NCI-H2029 treated with DMSO at 0.1 percent for 48 hours (cell line): Measurements from ENCODE around the gene ARID2.

Experiments
- DNase-seq: peaks from one replicate; lab custom pipeline; 2025; lab: John Stamatoyannopoulos, UW

Gene ARID2

DNA sequence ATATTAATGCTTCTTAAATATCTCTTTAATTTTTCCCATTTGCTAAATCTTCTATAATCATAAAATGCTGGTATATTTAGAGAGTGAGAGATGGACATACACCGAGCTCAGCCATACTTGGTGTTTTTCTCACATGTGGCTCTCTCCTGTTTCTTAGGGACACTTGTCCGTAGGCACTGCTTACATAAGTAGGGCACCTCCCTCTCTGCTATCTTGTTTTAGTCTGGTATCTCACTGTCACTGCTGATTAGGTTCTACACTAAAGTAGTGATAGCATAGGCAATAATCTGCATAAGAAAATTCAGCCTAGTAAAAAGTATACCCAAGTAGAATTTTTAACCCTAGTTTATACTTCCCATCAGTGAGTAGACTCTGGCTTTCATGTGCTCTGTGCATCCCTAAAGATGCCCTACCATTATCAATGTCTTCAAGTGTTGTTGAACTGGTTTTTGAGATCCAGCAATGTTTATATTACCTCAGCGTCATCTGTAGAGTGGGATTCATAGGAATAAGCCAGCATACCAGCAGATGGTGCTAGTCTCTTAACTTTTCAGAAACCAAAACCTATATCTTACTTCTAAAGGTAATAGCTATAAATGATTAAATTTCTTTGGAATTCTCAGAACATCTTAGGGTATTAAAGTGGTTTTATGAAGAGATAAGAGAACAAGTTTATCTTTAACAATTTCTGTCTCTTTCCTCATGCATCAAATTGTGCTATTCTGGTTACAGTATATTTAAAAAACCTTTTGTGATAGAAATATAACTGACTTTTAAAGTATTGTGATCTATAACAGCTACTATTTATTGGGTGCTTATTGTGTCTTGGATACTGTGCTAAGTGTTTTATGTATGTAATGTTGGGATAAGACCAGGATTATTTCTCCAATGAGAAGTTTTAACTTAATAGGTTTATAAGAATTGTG lies 32.9 kb downstream of the ARID2 start:
- peak; percentile 54 for DNase-seq

DNA sequence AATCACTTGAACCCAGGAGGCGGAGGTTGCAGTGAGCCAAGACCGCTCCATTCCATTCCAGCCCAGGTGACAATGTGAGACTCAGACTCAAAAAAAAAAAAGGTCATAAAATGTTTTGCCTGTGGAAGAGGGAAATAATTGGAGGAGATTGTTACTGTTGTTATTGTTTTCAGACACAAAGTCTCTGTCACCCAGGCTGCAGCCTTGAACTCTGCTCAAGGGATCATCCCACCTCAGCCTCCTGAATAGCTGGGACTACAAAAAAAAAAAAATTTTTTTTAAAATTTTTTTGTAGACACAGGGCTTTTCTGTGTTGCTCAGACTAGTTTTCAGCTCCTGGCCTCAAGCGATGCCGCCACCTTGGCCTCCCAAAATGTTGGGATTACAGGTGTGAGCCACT lies 33.9 kb downstream of the ARID2 start:
- DNase-seq, result no peak

- DNase-seq, result no peak
These were observed 38.7 kb downstream of the ARID2 start for GRCh38 chr12:45768194-45768593.

GRCh38 chr12:45773747-45774146 lies 44.2 kb downstream of the ARID2 start:
- no peak for DNase-seq

- no peak for DNase-seq
These were observed 45.1 kb downstream of the ARID2 start for GRCh38 chr12:45774508-45775162.

DNA sequence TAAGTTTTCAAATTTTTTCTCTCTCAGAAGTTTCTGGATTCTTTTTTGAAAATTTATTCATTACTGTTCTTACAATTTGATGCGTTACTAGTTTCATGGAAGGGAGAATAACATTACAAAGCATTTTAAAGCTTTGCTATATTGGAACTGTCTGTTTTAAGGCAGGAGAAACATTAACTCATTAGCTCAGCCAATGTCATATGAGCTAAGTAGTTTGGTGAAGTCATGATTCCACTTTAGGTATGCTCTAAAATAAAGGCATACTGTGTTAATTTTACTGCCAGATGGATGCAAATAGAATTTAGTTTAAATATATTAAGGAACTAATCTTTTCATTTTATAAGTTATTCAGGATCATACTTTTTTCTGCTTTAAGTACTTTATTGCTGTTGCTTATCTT lies 46.0 kb downstream of the ARID2 start:
- DNase-seq, result no peak

GRCh38 chr12:45775964-45776363 lies 46.5 kb downstream of the ARID2 start:
- no peak for DNase-seq

GRCh38 chr12:45779936-45780335 lies 50.4 kb downstream of the ARID2 start:
- DNase-seq, result no peak

DNA sequence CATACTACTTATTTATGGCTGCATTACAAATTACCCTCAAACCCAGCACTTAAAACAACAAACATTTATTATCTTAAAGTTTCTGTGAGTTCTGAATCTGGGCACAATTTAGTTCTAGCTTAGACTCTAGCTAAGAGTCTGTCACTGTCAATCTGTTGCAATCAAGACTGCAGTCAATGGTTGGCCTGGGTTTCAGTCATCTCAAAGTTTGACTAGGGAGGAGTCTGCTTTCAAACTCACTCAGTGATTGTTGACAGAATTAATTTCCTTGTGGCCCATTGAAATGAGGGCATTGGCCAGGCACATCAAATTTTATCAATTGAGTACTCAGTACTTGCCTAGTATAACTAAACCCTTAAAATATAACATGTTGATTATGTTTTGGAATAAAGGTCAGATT lies 51.6 kb downstream of the ARID2 start:
- no peak for DNase-seq

DNA sequence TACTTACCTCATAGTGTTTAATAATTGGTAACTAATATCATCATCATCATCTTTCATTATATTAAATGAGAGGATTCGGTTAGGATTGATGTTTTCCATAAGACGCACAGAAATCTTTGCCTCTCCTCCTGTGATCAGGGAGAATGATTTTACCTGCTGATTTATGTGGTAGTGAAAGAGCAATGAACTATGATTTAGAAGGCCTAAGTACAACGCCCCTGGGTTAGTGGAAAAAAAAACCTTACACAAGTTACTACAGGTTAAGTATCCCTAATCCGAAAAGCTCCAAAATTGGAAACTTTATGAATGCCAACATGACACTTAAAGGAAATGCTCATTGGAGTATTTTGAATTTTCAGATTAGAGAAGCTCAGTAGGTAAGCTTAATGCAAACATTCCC lies 55.8 kb downstream of the ARID2 start:
- DNase-seq, result no peak

- DNase-seq, result no peak
These were observed 59.5 kb downstream of the ARID2 start for GRCh38 chr12:45789025-45789424.

DNA sequence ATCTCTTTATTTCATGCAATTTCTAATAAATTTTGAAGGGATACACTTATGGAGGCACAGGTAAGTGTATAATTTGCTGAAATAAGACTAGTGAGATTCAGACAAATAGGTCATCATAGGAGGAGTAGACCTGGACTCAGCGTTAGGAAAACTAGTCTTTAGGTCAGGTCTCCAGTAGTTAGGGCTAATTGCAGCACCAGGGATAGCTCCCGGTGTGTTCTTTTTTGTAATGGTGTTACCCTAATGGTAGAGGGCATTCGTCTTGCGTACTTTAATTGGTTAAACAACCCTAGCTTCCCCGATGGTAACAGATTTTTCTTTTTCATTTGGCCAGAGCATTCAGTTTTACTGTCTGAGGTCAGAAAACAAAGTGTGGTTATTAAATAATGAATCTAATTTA lies 64.9 kb downstream of the ARID2 start:
- DNase-seq, result no peak

GRCh38 chr12:45801625-45802024 lies 72.1 kb downstream of the ARID2 start:
- no peak for DNase-seq

DNA sequence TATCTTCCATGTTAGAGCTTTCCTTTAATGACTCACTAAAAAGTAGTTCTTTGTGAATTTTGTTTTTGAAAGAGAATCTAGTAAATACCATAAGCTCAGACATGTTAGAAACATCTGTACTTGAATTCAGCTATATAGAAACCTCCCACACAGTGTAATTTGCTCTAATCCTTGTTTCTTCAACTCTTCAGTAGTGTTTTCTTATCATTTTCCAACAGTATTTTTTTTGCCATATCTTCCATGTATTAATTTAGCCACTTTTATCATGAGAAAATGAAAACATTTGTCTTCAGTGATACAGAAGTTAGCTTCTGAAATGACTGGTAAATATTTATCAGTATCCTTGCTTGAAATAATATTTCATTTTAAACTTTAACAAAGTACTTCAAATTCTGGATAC lies 73.6 kb downstream of the ARID2 start:
- no peak for DNase-seq

DNA sequence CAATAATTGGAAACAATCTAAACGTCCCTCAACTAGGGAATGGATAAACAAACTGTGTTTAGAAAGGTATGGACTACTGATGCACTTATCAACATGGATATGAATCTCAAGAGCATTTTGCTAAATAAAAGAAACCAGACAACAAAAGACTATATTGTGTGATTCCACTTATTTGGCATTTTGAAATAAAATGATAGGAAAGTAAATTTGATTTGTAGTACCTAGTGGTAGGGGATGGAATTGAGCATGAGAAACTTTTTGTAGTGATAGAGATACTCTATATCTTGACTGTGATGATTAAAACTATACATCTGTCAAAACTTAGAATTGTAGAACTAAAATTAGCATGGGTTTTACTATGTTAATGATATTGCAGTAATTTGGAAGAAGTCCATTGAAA lies 87.1 kb downstream of the ARID2 start:
- no peak for DNase-seq

GRCh38 chr12:45827974-45828373 lies 98.5 kb downstream of the ARID2 start:
- no peak for DNase-seq

DNA sequence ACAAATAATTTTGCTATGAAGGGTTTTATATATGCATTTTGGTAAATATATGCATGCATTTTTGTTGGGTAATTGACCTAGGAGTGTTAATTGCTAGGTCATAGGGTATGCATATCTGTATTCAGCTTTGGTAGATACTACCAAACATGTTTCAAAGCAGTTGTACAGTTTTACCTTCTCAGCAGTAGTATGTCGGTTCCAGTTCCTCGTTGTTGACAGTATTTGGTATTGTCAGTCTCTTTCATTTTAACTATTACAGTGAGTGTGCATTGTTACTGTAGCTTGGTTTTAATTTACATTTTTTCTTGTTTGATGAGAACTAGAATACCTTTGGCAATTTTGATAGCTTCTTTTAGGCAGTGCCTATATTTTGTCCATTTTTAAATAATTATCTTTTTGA lies 98.9 kb downstream of the ARID2 start:
- no peak for DNase-seq

- DNase-seq, result no peak
These were observed 102.1 kb downstream of the ARID2 start for GRCh38 chr12:45831590-45831989.

- no peak for DNase-seq
These were observed 103.9 kb downstream of the ARID2 start for GRCh38 chr12:45833401-45833800.

- DNase-seq, result no peak
These were observed 105.3 kb downstream of the ARID2 start for GRCh38 chr12:45834809-45835208.

- DNase-seq, result no peak
These were observed 110.4 kb downstream of the ARID2 start for GRCh38 chr12:45839917-45840316.

DNA sequence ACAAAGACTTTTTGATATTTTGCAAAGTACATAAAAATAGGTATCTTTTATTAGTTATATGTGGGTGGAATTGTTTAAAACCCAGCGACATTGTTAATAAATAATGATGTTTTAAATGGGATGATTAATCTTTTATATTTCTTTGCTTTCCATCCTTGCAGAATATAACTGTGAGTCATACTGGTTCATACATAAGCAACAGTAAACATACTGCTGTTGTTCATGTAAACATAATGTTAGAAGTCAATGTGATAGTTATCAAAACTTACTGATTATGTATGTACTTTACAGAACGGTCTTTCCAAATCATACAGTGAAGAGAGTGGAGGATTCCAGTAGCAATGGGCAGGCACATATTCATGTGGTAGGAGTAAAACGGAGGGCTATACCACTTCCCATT lies 119.8 kb downstream of the ARID2 start:
- DNase-seq, result no peak

DNA sequence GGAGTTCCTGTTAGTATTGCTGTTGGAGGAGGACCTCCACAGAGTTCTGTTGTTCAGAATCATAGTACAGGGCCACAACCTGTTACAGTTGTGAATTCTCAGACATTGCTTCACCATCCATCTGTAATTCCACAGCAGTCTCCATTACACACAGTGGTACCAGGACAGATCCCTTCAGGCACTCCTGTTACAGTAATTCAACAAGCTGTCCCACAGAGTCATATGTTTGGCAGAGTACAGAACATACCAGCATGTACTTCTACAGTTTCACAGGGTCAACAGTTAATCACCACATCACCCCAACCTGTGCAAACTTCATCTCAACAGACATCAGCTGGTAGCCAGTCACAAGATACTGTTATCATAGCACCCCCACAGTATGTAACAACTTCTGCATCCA lies 120.8 kb downstream of the ARID2 start:
- DNase-seq, result no peak

GRCh38 chr12:45852508-45852907 lies 123.0 kb downstream of the ARID2 start:
- DNase-seq, result no peak
